ENCODE measurements around the gene CDHR1. TPM values are rescaled to one million over a fixed set of nuclear protein-coding genes. Genes with fewer than 3 reads are reported as not detected.

The CDHR1 gene
- total and polyA plus RNA-seq, 10 of the 15 experiments (the other 5 are each of a cell fraction or from before 2014, with no cell fraction given) = 0.17 to 3.0 (median 0.34) TPM

GRCh38 chr10:84257343-84258020, 63.1 kb downstream of the CDHR1 start:
- Histone ChIP-seq H3K27ac (ENCODE audit: control insufficient read depth, insufficient read depth) (no peak overlapping the region), H2AFZ (ENCODE audit: control insufficient read depth, low read depth, low read length) (no peak overlapping the region), H3K36me3 (ENCODE audit: control insufficient read depth in 2 of 2, insufficient read depth in 2 of 2, low read length in 1 of 2) (no peaks in the 10 kb centered on the region), H3K27me3 (replicated peaks in 1 of 2; ENCODE audit: control insufficient read depth in 2 of 2, insufficient read depth in 2 of 2, low read length in 1 of 2) (no peaks in the 10 kb centered on the region; a peak in 2 of 4 replicates), H3K9me3 (replicated peaks; ENCODE audit: control insufficient read depth, insufficient read depth, low read length) (no peaks in the 10 kb centered on the region), H4K20me1 (ENCODE audit: control insufficient read depth, insufficient read depth) (no peaks in the 10 kb centered on the region), H3K79me2 (ENCODE audit: control insufficient read depth, insufficient read depth, low read length) (no peaks in the 10 kb centered on the region), H3K4me3 (no peak overlapping the region), H3K4me1 (ENCODE audit: control insufficient read depth, insufficient read depth, low read length) (no peaks in the 10 kb centered on the region), H3K9ac (ENCODE audit: control insufficient read depth, insufficient read depth, low read length) (no peak overlapping the region), H3K4me2 (ENCODE audit: control insufficient read depth, insufficient read depth) (no peak overlapping the region)
- SMC1A ChIA-PET (ENCODE audit: uncharacterized antibody, unreplicated experiment) = no interaction called here
- no TSS peak for BruUV-seq (replicated peaks)
- no peak for TF ChIP-seq RUNX3 (IDR thresholded peaks at IDR 0.05; ENCODE audit: low read length)
- no peak for TF ChIP-seq NKRF (conservative IDR thresholded peaks at IDR 0.05)
- RAD21 ChIA-PET (ENCODE audit: unreplicated experiment) = interaction anchor here (0.9 to 1.3 kb wide), 2 partner anchors 108 to 110 kb away, joined by 3 read pairs; no protein-coding TSS in a partner anchor
- intact Hi-C loops (cut with micrococcal nuclease; ENCODE audit: unreplicated experiment) (no loop called here), in situ Hi-C loops (cut with MboI) (no loop called here)
- POLR2A ChIA-PET = no interaction called here
- 52% methylated on average over 15 of the region's 15 CpGs for WGBS (ENCODE audit: insufficient coverage, insufficient replicate concordance, low lambda C conversion rate, missing lambda C conversion rate)
- ATAC-seq (peak; percentile 31; the same call in 2 of the 3 replicates), DNase-seq (ENCODE audit: low read depth, low spot score) (no peak), FAIRE-seq (no peak)
- CTCF ChIA-PET = interaction anchor here (0.5 to 2.1 kb wide), 6 partner anchors 10 to 291 kb away, joined by 3 to 13 read pairs (median 4); no protein-coding TSS in a partner anchor

GRCh38 chr10:84258034-84258695, 63.8 kb downstream of the CDHR1 start:
- H3K4me2 ChIP-seq (ENCODE audit: control insufficient read depth, insufficient read depth) = no peak overlapping the region
- H3K9me3 ChIP-seq (replicated peaks; ENCODE audit: control insufficient read depth, insufficient read depth, low read length) = no peaks in the 10 kb centered on the region
- no peak overlapping the region for H3K27ac ChIP-seq (ENCODE audit: control insufficient read depth, insufficient read depth)
- ATAC-seq = no peak
- CTCF ChIA-PET = interaction anchor here (0.6 to 1.6 kb wide), 2 partner anchors 172 to 579 kb away, joined by 3 to 6 read pairs; no protein-coding TSS in a partner anchor
- H3K79me2 ChIP-seq (ENCODE audit: control insufficient read depth, insufficient read depth, low read length) = no peaks in the 10 kb centered on the region
- H2AFZ ChIP-seq (ENCODE audit: control insufficient read depth, low read depth, low read length) = no peak overlapping the region
- intact Hi-C loops (cut with micrococcal nuclease; ENCODE audit: unreplicated experiment) = no loop called here
- no TSS peak for BruUV-seq (replicated peaks)
- no peak overlapping the region for H3K9ac ChIP-seq (ENCODE audit: control insufficient read depth, insufficient read depth, low read length)
- in situ Hi-C loops (cut with MboI) = no loop called here
- RAD21 ChIA-PET (ENCODE audit: unreplicated experiment) = no interaction called here
- H3K4me1 ChIP-seq (ENCODE audit: control insufficient read depth, insufficient read depth, low read length) = no peaks in the 10 kb centered on the region
- TF ChIP-seq FOXK2 (IDR thresholded peaks at IDR 0.05) = no peak
- TF ChIP-seq PRDM15 (CRISPR knock-in tag; IDR thresholded peaks at IDR 0.05) = no peak
- TF ChIP-seq ZSCAN29 (IDR thresholded peaks at IDR 0.05) = no peak
- no peak for TF ChIP-seq GATAD2B (conservative IDR thresholded peaks at IDR 0.05; ENCODE audit: low read depth)
- no peak for TF ChIP-seq RUNX3 (IDR thresholded peaks at IDR 0.05; ENCODE audit: low read length)
- no peak for TF ChIP-seq TARDBP (IDR thresholded peaks at IDR 0.05; ENCODE audit: borderline replicate concordance)
- no peak for TF ChIP-seq KDM1A (IDR thresholded peaks at IDR 0.05; ENCODE audit: borderline replicate concordance)
- TF ChIP-seq NFYB (IDR thresholded peaks at IDR 0.05; ENCODE audit: insufficient read depth, low read depth, low read length) = no peak
- no peaks in the 10 kb centered on the region for H3K36me3 ChIP-seq (ENCODE audit: control insufficient read depth in 2 of 2, insufficient read depth in 2 of 2, low read length in 1 of 2)
- H3K27me3 ChIP-seq (replicated peaks in 1 of 2; ENCODE audit: control insufficient read depth in 2 of 2, insufficient read depth in 2 of 2, low read length in 1 of 2) = no peaks in the 10 kb centered on the region; a peak in 1 of 4 replicates
- DNase-seq (ENCODE audit: low read depth, low spot score) = no peak
- WGBS (ENCODE audit: insufficient coverage, insufficient replicate concordance, low lambda C conversion rate, missing lambda C conversion rate) = 31% methylated on average over 7 of the region's 7 CpGs
- POLR2A ChIA-PET = no interaction called here
- SMC1A ChIA-PET (ENCODE audit: uncharacterized antibody, unreplicated experiment) = no interaction called here
- no peaks in the 10 kb centered on the region for H4K20me1 ChIP-seq (ENCODE audit: control insufficient read depth, insufficient read depth)
- H3K4me3 ChIP-seq = no peak overlapping the region
- no peak for FAIRE-seq
